WTC11 (cell line): ENCODE measurements around the gene PTPN7. TPM values are rescaled to one million over a fixed set of nuclear protein-coding genes. Genes with fewer than 3 reads are reported as not detected.

Experiments
- ATAC-seq: fragments of 200-7000 bp; cut with Tn5 transposase; 2 replicates; pipeline ENCODE4 v1.10.0; 2021; ENCODE audit warnings: mild to moderate bottlenecking, moderate library complexity
- CTCF ChIA-PET: fragments of 300-600 bp; sonication (Branson Sonifier 250); formaldehyde crosslinking; loops from one replicate; lab custom pipeline; 2021; ENCODE audit warnings: antibody characterized with exemption; lab: Charles Lee
- POLR2A ChIA-PET: fragments of 350-600 bp; sonication (Branson Sonifier 250); formaldehyde crosslinking; loops from one replicate; lab custom pipeline; 2021; ENCODE audit warnings: antibody characterized with exemption; lab: Charles Lee
- DNase-seq: peaks from one replicate; pipeline ENCODE4 v3.0.0; 2021; ENCODE audit warnings: low spot score
- H3K27ac Mint-ChIP-seq: 2 replicates; pipeline ENCODE4 v1.8.0; 2021; ENCODE audit warnings: mixed read lengths
- H3K27me3 Mint-ChIP-seq: 2 replicates; pipeline ENCODE4 v1.8.0; 2021; ENCODE audit warnings: low read depth, mild to moderate bottlenecking, moderate library complexity, mixed read lengths
- H3K36me3 Mint-ChIP-seq: 2 replicates; pipeline ENCODE4 v1.8.0; 2021; ENCODE audit warnings: mixed read lengths
- H3K4me1 Mint-ChIP-seq: 2 replicates; pipeline ENCODE4 v1.8.0; 2022; ENCODE audit warnings: mixed read lengths
- H3K4me3 Mint-ChIP-seq: 2 replicates; pipeline ENCODE4 v1.8.0; 2021; ENCODE audit warnings: mild to moderate bottlenecking, moderate library complexity, mixed read lengths
- H3K9me3 Mint-ChIP-seq: 2 replicates; pipeline ENCODE4 v1.8.0; 2021; ENCODE audit warnings: mixed read lengths
- AR ChIP-seq: fragments of 250-450 bp; sonication (Bioruptor Pico); IDR thresholded peaks from 2 replicates; pipeline ENCODE4 v1.9.0; 2021; ENCODE audit warnings: mild to moderate bottlenecking
- CDX4 ChIP-seq: fragments of 250-450 bp; sonication (Bioruptor Pico); IDR thresholded peaks from 2 replicates; pipeline ENCODE4 v1.9.0; 2021; ENCODE audit warnings: moderate library complexity, mild to moderate bottlenecking, inconsistent platforms, borderline replicate concordance
- CREM ChIP-seq: sonication (generic); formaldehyde crosslinking; IDR thresholded peaks from 2 replicates; pipeline ENCODE4 v1.8.1; 2022; ENCODE audit warnings: mild to moderate bottlenecking, missing genetic modification reagents, moderate library complexity
- CTCF ChIP-seq: fragments of 200-600 bp; IDR thresholded peaks from 2 replicates; pipeline ENCODE4 v1.8.0; 2022; ENCODE audit warnings: antibody characterized with exemption
- EMX1 ChIP-seq: fragments of 250-450 bp; sonication (Bioruptor Pico); IDR thresholded peaks from 2 replicates; pipeline ENCODE4 v1.8.0; 2021; ENCODE audit warnings: mild to moderate bottlenecking
- FOXJ3 ChIP-seq: sonication (generic); formaldehyde crosslinking; IDR thresholded peaks from 2 replicates; pipeline ENCODE4 v1.9.0; 2021; ENCODE audit warnings: missing genetic modification reagents, mild to moderate bottlenecking, borderline replicate concordance
- FOXP1 ChIP-seq: sonication (generic); formaldehyde crosslinking; IDR thresholded peaks from 2 replicates; pipeline ENCODE4 v1.8.0; 2022; ENCODE audit warnings: missing genetic modification reagents, mild to moderate bottlenecking, moderate library complexity, borderline replicate concordance
- GRHL2 ChIP-seq: fragments of 250-450 bp; sonication (Bioruptor Pico); IDR thresholded peaks from 2 replicates; pipeline ENCODE4 v1.8.0; 2022; ENCODE audit warnings: mild to moderate bottlenecking, moderate library complexity; ENCODE audit not compliant: insufficient replicate concordance, severe bottlenecking
- MXD4 ChIP-seq: fragments of 250-450 bp; sonication (Bioruptor Pico); IDR thresholded peaks from 2 replicates; pipeline ENCODE4 v1.8.0; 2021; ENCODE audit warnings: mild to moderate bottlenecking, moderate library complexity, borderline replicate concordance
- NR1H2 ChIP-seq: sonication (generic); formaldehyde crosslinking; IDR thresholded peaks from 2 replicates; pipeline ENCODE4 v1.9.0; 2021; ENCODE audit warnings: mild to moderate bottlenecking, moderate library complexity, missing genetic modification reagents
- OVOL2 ChIP-seq: fragments of 250-450 bp; sonication (Bioruptor Pico); IDR thresholded peaks from 2 replicates; pipeline ENCODE4 v1.9.0; 2021; ENCODE audit warnings: mild to moderate bottlenecking, borderline replicate concordance
- STAT6 ChIP-seq: sonication (generic); formaldehyde crosslinking; conservative IDR thresholded peaks from 2 replicates; pipeline ENCODE4 v1.8.1; 2023; ENCODE audit warnings: mild to moderate bottlenecking, low read depth, missing genetic modification reagents, moderate library complexity
- ZBTB21 ChIP-seq: sonication (generic); formaldehyde crosslinking; IDR thresholded peaks from 2 replicates; pipeline ENCODE4 v1.8.1; 2023; ENCODE audit warnings: mild to moderate bottlenecking, missing genetic modification reagents, borderline replicate concordance
- ZBTB43 ChIP-seq: sonication (generic); formaldehyde crosslinking; IDR thresholded peaks from 2 replicates; pipeline ENCODE4 v1.8.1; 2023; ENCODE audit warnings: mild to moderate bottlenecking, missing genetic modification reagents
- ZNF263 ChIP-seq: sonication (generic); formaldehyde crosslinking; IDR thresholded peaks from 2 replicates; pipeline ENCODE4 v1.8.1; 2022; ENCODE audit warnings: low read depth, mild to moderate bottlenecking, moderate library complexity, missing genetic modification reagents
- ZNF396 ChIP-seq: fragments of 250-450 bp; sonication (Bioruptor Pico); IDR thresholded peaks from 2 replicates; pipeline ENCODE4 v1.8.0; 2021; ENCODE audit warnings: mild to moderate bottlenecking, moderate library complexity, borderline replicate concordance
- ZNF423 ChIP-seq: fragments of 250-450 bp; sonication (Bioruptor Pico); IDR thresholded peaks from 2 replicates; pipeline ENCODE4 v2.1.2; 2022; ENCODE audit warnings: mild to moderate bottlenecking, moderate library complexity
- ZNF425 ChIP-seq: fragments of 250-450 bp; sonication (Bioruptor Pico); conservative IDR thresholded peaks from 2 replicates; pipeline ENCODE4 v1.9.0; 2021; ENCODE audit warnings: mild to moderate bottlenecking
- ZNF512 ChIP-seq: sonication (generic); formaldehyde crosslinking; IDR thresholded peaks from 2 replicates; pipeline ENCODE4 v1.8.1; 2022; ENCODE audit warnings: missing genetic modification reagents, borderline replicate concordance
- total RNA-seq: library from RNA; stranded (reverse); gene quantifications from 3 replicates; pipeline ENCODE4 v1.2.3, GENCODE V29; 2021

Gene PTPN7
- total RNA-seq, 1 experiment from 2014 or later, result 0.98 TPM

- TF ChIP-seq CTCF (no peak), NR1H2 (CRISPR knock-in tag) (no peak), AR (CRISPR knock-in tag) (no peak), ZNF396 (no peak), CDX4 (no peak)
Observed at GRCh38 chr1:202144402-202145067, 15.9 kb downstream of the PTPN7 start, which contains the start of gene ARL8A (continued).

GRCh38 chr1:202143768-202144401 lies 16.5 kb downstream of the PTPN7 start:
- peak overlapping the region; percentile 83 for H3K4me3 Mint-ChIP-seq
- H3K4me1 Mint-ChIP-seq, result peaks cover 18% of the 10 kb centered on the region
- POLR2A ChIA-PET, result interaction anchor here (1.4 kb wide), 1 partner anchor 11 kb away, joined by 6 read pairs; no protein-coding TSS in a partner anchor
- peak overlapping the region; percentile 71 for H3K27ac Mint-ChIP-seq
- H3K9me3 Mint-ChIP-seq, result no peaks in the 10 kb centered on the region
- CTCF ChIA-PET, result interaction anchor here (0.7 to 2.4 kb wide), 6 partner anchors 8 to 144 kb away, joined by 3 to 26 read pairs (median 6); partner anchors contain the start of genes ELF3 and LGR6
- ATAC-seq (peak; percentile 79), DNase-seq (peak; percentile 57)
- no peaks in the 10 kb centered on the region for H3K36me3 Mint-ChIP-seq
- peaks cover 7% of the 10 kb centered on the region for H3K27me3 Mint-ChIP-seq
- peak; percentile 63; the same call in 1 of the 2 replicates for TF ChIP-seq FOXP1
- no peak for TF ChIP-seq EMX1
- TF ChIP-seq CREM (CRISPR knock-in tag), result 0 out of 2 replicates have a peak, but pooled peaks have one; percentile 51
- no peak for TF ChIP-seq ZNF512 (CRISPR knock-in tag)
- TF ChIP-seq GRHL2, result no peak
- no peak for TF ChIP-seq ZNF425
- no peak for TF ChIP-seq OVOL2 (CRISPR knock-in tag)
- TF ChIP-seq FOXJ3, result no peak
- TF ChIP-seq ZNF263 (CRISPR knock-in tag), result peak; percentile 78; the same call in 1 of the 2 replicates
- TF ChIP-seq MXD4 (CRISPR knock-in tag), result no peak
- no peak for TF ChIP-seq ZNF423
- 0 out of 2 replicates have a peak, but pooled peaks have one; percentile 49 for TF ChIP-seq ZBTB43 (CRISPR knock-in tag)
- no peak for TF ChIP-seq STAT6
- TF ChIP-seq ZNF396, result no peak
- no peak for TF ChIP-seq ZBTB21
